ENCODE measurements around the gene CD40. TPM values are rescaled to one million over a fixed set of nuclear protein-coding genes. Genes with fewer than 3 reads are reported as not detected.

CD40 gene
- total and polyA plus RNA-seq, 10 of the 15 experiments (the other 5 are each of a cell fraction or from before 2014, with no cell fraction given): 40.8 to 193 (median 89.5) TPM

DNA sequence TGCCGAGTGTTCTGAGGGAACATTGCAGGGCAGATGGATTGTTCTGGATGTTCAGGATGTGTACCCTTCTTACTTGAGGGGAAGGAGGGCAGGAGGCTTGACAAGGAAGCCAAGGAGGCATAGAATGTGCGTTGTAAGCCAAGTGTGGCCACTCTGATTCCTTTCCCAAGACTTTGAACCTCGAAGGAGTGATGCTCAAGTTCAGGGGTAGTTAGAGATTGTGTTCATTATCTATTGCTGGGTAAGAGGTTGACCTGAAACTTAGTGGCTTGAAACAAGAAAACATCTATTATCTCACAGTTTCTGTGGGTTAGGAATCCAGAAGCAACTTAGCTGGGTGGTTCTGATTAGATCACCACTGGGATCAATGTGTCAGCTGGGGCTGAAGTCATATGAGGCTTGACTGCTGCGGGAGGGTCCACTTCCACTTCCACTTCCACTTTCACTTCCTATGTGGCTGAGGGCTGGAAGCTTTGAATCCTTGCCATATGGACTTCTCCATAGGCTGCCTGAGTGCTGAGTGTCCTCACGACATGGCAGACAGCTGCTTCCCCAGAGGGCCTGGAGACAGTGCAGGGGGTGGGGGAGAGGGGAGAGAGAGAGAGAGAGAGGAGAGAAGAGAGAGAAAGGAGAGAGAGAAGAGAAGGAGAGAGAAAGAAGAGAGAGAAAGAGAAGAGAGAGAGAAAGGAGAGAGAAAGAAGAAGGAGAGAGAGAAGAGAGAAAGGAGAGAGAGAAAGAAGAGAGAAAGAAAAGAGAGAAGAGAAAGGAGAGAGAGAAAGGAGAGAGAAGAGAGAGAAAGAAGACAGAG is 6.9 kb upstream of the CD40 start (continued):
- TF ChIP-seq SREBF2 (IDR thresholded peaks at IDR 0.05; ENCODE audit: low read length): no peak
- TF ChIP-seq, protein P1, sequence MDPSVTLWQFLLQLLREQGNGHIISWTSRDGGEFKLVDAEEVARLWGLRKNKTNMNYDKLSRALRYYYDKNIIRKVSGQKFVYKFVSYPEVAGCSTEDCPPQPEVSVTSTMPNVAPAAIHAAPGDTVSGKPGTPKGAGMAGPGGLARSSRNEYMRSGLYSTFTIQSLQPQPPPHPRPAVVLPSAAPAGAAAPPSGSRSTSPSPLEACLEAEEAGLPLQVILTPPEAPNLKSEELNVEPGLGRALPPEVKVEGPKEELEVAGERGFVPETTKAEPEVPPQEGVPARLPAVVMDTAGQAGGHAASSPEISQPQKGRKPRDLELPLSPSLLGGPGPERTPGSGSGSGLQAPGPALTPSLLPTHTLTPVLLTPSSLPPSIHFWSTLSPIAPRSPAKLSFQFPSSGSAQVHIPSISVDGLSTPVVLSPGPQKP (IDR thresholded peaks at IDR 0.05; ENCODE audit: low read depth, low read length): no peak
- no peak for TF ChIP-seq KLF5 (IDR thresholded peaks at IDR 0.05; ENCODE audit: partially characterized antibody)
- TF ChIP-seq TCF12 (IDR thresholded peaks at IDR 0.05; ENCODE audit: low read depth, low read length): peak; percentile 78
- no peak for TF ChIP-seq LARP7 (IDR thresholded peaks at IDR 0.05)
- no peak for TF ChIP-seq KDM1A (IDR thresholded peaks at IDR 0.05; ENCODE audit: borderline replicate concordance)
- TF ChIP-seq, protein P2, sequence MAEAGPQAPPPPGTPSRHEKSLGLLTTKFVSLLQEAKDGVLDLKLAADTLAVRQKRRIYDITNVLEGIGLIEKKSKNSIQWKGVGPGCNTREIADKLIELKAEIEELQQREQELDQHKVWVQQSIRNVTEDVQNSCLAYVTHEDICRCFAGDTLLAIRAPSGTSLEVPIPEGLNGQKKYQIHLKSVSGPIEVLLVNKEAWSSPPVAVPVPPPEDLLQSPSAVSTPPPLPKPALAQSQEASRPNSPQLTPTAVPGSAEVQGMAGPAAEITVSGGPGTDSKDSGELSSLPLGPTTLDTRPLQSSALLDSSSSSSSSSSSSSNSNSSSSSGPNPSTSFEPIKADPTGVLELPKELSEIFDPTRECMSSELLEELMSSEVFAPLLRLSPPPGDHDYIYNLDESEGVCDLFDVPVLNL (IDR thresholded peaks at IDR 0.05; ENCODE audit: low read depth, low read length): no peak
- TF ChIP-seq, protein P3, sequence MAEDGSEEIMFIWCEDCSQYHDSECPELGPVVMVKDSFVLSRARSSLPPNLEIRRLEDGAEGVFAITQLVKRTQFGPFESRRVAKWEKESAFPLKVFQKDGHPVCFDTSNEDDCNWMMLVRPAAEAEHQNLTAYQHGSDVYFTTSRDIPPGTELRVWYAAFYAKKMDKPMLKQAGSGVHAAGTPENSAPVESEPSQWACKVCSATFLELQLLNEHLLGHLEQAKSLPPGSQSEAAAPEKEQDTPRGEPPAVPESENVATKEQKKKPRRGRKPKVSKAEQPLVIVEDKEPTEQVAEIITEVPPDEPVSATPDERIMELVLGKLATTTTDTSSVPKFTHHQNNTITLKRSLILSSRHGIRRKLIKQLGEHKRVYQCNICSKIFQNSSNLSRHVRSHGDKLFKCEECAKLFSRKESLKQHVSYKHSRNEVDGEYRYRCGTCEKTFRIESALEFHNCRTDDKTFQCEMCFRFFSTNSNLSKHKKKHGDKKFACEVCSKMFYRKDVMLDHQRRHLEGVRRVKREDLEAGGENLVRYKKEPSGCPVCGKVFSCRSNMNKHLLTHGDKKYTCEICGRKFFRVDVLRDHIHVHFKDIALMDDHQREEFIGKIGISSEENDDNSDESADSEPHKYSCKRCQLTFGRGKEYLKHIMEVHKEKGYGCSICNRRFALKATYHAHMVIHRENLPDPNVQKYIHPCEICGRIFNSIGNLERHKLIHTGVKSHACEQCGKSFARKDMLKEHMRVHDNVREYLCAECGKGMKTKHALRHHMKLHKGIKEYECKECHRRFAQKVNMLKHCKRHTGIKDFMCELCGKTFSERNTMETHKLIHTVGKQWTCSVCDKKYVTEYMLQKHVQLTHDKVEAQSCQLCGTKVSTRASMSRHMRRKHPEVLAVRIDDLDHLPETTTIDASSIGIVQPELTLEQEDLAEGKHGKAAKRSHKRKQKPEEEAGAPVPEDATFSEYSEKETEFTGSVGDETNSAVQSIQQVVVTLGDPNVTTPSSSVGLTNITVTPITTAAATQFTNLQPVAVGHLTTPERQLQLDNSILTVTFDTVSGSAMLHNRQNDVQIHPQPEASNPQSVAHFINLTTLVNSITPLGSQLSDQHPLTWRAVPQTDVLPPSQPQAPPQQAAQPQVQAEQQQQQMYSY (CRISPR knock-in tag; IDR thresholded peaks at IDR 0.05): no peak
- no peak for TF ChIP-seq RBBP5 (conservative IDR thresholded peaks at IDR 0.05)
- TF ChIP-seq, protein P4, sequence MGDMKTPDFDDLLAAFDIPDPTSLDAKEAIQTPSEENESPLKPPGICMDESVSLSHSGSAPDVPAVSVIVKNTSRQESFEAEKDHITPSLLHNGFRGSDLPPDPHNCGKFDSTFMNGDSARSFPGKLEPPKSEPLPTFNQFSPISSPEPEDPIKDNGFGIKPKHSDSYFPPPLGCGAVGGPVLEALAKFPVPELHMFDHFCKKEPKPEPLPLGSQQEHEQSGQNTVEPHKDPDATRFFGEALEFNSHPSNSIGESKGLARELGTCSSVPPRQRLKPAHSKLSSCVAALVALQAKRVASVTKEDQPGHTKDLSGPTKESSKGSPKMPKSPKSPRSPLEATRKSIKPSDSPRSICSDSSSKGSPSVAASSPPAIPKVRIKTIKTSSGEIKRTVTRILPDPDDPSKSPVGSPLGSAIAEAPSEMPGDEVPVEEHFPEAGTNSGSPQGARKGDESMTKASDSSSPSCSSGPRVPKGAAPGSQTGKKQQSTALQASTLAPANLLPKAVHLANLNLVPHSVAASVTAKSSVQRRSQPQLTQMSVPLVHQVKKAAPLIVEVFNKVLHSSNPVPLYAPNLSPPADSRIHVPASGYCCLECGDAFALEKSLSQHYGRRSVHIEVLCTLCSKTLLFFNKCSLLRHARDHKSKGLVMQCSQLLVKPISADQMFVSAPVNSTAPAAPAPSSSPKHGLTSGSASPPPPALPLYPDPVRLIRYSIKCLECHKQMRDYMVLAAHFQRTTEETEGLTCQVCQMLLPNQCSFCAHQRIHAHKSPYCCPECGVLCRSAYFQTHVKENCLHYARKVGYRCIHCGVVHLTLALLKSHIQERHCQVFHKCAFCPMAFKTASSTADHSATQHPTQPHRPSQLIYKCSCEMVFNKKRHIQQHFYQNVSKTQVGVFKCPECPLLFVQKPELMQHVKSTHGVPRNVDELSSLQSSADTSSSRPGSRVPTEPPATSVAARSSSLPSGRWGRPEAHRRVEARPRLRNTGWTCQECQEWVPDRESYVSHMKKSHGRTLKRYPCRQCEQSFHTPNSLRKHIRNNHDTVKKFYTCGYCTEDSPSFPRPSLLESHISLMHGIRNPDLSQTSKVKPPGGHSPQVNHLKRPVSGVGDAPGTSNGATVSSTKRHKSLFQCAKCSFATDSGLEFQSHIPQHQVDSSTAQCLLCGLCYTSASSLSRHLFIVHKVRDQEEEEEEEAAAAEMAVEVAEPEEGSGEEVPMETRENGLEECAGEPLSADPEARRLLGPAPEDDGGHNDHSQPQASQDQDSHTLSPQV (IDR thresholded peaks at IDR 0.05): no peak
- no peak for TF ChIP-seq SMAD5 (IDR thresholded peaks at IDR 0.05; ENCODE audit: low read depth)
- TF ChIP-seq, protein P5, sequence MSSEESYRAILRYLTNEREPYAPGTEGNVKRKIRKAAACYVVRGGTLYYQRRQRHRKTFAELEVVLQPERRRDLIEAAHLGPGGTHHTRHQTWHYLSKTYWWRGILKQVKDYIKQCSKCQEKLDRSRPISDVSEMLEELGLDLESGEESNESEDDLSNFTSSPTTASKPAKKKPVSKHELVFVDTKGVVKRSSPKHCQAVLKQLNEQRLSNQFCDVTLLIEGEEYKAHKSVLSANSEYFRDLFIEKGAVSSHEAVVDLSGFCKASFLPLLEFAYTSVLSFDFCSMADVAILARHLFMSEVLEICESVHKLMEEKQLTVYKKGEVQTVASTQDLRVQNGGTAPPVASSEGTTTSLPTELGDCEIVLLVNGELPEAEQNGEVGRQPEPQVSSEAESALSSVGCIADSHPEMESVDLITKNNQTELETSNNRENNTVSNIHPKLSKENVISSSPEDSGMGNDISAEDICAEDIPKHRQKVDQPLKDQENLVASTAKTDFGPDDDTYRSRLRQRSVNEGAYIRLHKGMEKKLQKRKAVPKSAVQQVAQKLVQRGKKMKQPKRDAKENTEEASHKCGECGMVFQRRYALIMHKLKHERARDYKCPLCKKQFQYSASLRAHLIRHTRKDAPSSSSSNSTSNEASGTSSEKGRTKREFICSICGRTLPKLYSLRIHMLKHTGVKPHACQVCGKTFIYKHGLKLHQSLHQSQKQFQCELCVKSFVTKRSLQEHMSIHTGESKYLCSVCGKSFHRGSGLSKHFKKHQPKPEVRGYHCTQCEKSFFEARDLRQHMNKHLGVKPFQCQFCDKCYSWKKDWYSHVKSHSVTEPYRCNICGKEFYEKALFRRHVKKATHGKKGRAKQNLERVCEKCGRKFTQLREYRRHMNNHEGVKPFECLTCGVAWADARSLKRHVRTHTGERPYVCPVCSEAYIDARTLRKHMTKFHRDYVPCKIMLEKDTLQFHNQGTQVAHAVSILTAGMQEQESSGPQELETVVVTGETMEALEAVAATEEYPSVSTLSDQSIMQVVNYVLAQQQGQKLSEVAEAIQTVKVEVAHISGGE (CRISPR knock-in tag; IDR thresholded peaks at IDR 0.05): no peak
- no peak for TF ChIP-seq PAX8 (IDR thresholded peaks at IDR 0.05)
- TF ChIP-seq, protein P6, sequence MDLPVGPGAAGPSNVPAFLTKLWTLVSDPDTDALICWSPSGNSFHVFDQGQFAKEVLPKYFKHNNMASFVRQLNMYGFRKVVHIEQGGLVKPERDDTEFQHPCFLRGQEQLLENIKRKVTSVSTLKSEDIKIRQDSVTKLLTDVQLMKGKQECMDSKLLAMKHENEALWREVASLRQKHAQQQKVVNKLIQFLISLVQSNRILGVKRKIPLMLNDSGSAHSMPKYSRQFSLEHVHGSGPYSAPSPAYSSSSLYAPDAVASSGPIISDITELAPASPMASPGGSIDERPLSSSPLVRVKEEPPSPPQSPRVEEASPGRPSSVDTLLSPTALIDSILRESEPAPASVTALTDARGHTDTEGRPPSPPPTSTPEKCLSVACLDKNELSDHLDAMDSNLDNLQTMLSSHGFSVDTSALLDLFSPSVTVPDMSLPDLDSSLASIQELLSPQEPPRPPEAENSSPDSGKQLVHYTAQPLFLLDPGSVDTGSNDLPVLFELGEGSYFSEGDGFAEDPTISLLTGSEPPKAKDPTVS (IDR thresholded peaks at IDR 0.05; ENCODE audit: low read depth, low read length): no peak

Data from GM12878 (cell line).